OCI-LY1 (cell line): ENCODE measurements around the gene ENTREP3.

Source experiments
- EZH2 ChIP-seq: fragments of 200-600 bp; sonication (generic), shearing (Covaris generic); IDR thresholded peaks from 2 replicates; pipeline ENCODE4 v1.8.0; 2017; ENCODE audit warnings: borderline replicate concordance, mixed run types, mild to moderate bottlenecking, antibody characterized with exemption, low read length, moderate library complexity, mixed read lengths
- TF ChIP-seq, protein P1 (sequence below): fragments of 200-600 bp; sonication (generic), shearing (Covaris generic); IDR thresholded peaks from 2 replicates; pipeline ENCODE4 v1.5.1; 2017; ENCODE audit warnings: mild to moderate bottlenecking, antibody characterized with exemption, low read length, moderate library complexity, mixed read lengths

DNA sequence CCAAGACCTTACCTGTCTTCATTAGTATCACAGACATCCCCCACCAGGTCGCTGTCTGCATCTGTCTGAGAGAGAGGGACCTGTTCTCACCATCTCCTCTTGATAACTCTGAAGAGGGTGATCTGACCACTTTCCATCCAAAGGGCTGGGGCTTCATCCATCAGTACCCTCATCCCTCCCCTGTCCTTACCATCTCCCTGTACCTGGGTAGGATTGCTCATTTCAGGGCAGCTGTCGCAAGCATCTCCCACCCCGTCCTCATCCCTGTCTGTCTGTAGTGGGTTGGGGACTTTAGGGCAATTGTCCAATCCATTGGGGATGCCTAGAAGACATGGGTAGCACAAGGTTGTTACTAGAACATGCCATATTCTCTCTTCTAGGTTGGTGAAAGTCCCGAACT is 55.5 kb downstream of the ENTREP3 start:
- TF ChIP-seq, protein P1, sequence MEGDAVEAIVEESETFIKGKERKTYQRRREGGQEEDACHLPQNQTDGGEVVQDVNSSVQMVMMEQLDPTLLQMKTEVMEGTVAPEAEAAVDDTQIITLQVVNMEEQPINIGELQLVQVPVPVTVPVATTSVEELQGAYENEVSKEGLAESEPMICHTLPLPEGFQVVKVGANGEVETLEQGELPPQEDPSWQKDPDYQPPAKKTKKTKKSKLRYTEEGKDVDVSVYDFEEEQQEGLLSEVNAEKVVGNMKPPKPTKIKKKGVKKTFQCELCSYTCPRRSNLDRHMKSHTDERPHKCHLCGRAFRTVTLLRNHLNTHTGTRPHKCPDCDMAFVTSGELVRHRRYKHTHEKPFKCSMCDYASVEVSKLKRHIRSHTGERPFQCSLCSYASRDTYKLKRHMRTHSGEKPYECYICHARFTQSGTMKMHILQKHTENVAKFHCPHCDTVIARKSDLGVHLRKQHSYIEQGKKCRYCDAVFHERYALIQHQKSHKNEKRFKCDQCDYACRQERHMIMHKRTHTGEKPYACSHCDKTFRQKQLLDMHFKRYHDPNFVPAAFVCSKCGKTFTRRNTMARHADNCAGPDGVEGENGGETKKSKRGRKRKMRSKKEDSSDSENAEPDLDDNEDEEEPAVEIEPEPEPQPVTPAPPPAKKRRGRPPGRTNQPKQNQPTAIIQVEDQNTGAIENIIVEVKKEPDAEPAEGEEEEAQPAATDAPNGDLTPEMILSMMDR = no peak
- no peak for TF ChIP-seq EZH2
